Stimulated activated CD8-positive, alpha-beta memory T cell treated with anti-CD3 and anti-CD28 coated beads, Interleukin-12 subunit alpha, Interleukin-12 subunit beta, amount 100 ng/mL, for 24 hours (primary cell): ENCODE data around the gene SLC36A3.
"Not testable (repeated sequence)": the region's sequence is repeated elsewhere in the genome, so short reads cannot be mapped to it uniquely, and the experiment has no call there.

Experiments
- DNase-seq: peaks from one replicate; pipeline ENCODE4 v3.0.0-alpha.2; 2020; ENCODE audit errors: extremely low read depth

Gene SLC36A3

DNA sequence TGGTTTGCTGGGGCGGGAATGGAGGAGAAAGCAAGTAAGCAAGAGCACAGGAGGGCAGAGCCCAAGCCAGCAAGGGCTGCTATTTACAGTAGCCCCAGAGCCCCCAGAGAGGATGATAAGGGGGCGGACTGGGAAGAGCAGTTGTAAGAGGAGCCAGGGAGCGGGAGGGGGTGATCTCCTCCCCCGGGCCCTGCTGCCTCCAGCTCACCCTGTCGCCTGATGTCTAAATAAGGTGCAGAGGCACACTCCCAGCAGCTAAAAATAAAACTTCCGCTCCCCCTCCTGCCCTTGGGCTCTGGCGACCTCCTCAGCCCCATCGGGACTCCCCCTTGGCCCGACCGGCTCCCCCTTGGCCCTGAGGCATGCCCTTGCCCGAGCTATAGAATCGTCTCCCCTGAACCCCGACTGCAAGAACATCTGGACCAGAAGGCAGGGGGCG lies 65.2 kb downstream of the SLC36A3 start:
- DNase-seq: no peak

DNA sequence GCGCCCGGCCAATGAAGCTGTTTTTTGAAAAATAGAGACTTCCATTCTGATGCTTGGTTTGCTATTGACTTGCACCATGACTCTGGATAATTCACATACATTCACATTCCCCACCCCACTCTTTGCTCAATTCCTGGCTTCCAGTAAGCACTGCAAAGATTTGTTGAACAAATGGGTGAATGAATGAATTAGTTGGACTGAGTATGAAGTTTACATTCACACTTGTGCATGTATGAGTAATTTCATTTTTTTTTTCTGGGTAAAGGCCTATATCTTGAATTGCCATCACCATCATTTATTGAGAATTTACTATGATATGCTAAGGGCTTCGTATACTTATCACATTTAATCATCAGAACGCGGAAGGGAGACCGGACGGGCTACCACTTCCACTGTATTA lies 65.9 kb downstream of the SLC36A3 start:
- DNase-seq: no peak

- DNase-seq: no peak
Measured at GRCh38 chr5:151236888-151237287, 66.7 kb downstream of the SLC36A3 start.

DNA sequence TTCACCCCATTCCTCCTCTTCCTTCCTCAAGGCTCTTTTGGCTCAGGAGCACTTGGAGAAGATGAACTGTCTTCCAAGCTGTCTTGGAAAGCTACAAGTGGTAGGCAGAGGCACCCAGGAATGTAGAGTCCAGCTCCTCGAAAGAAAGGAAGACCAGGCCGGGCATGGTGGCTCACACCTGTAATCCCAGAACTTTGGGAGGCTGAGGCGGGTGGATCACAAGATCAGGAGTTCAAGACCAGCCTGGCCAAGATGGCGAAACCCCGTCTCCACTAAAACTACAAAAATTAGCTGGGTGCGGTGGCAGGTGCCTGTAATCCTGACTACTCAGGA lies 68.4 kb downstream of the SLC36A3 start:
- DNase-seq: not testable (repeated sequence)

GRCh38 chr5:151234476-151235238 lies 68.9 kb downstream of the SLC36A3 start:
- DNase-seq: no peak

- DNase-seq: no peak
Measured at GRCh38 chr5:151233616-151234085, 69.9 kb downstream of the SLC36A3 start.

DNA sequence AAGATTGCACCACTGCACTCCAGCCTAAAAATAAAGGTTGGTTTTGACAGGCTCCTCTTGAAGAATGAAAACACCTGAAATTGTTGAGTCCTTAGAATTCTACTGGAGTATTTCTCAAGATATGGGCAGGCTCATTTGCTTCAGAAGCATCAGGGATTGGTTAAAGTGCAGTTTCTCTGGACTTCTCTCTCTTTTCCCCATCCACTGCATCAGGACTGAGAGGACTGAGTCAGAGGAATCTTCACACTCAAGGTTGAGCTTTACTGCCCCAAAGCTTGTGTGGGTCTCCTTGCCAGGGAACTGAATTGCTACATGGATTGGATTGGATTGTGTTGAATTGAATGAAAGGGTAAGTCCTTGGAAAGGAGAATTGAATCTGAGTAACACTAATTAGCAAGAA lies 72.2 kb downstream of the SLC36A3 start:
- DNase-seq: no peak

- no peak for DNase-seq
Measured at GRCh38 chr5:151230048-151230680, 73.4 kb downstream of the SLC36A3 start.

DNA sequence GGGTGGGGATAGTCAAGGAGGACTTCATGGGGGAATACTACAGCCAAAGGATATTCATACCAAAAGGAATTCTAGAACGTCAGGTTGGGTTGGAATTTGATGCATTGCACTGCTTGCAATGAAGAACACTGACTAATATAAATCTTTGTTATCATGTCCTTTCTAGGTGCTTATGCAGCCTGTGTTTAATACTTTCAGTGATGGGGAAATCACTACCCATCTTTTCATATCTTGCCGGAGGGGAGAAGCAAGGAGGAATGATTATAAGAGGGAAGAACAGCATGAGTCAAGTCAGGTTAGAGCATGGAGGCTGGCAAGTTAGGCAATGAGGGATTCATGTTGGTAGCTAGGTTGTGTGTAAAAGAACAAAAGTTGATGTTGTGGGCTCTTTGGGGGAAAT lies 74.6 kb downstream of the SLC36A3 start:
- no peak for DNase-seq

GRCh38 chr5:151227918-151228447 lies 75.6 kb downstream of the SLC36A3 start:
- no peak for DNase-seq
